ENCODE results near the gene EFNA5. TPM values are rescaled to one million over a fixed set of nuclear protein-coding genes. Genes with fewer than 3 reads are reported as not detected.

Gene EFNA5
- total and polyA plus RNA-seq, 2 experiments from 2014 or later = 7.5 to 10.1 TPM

DNA sequence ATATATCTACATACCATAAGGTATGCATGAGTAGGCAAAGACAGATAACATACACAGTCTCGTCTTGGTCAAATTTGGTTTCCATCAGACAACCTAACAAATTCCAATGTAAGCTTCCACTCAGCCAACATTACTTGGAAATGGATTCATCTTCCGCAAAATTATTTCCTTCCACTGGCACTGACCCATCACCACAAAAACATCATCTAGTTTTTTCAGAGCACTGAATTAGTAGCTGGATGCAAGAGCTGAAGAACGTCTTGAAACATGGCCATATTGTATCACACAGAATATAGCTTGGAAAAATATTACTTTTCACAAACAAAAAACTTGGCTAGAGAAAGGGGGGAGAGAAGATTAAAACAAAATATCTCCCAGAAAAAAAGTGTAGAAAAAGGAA, 73.5 kb downstream of the EFNA5 start:
- Mint-ChIP-seq H3K27me3 (ENCODE audit: insufficient read depth, low read depth, poor library complexity) (peaks cover 1% of the 10 kb centered on the region), H3K4me3 (no peak overlapping the region), H3K36me3 (ENCODE audit: low read depth) (no peaks in the 10 kb centered on the region), H3K4me1 (peaks cover 7% of the 10 kb centered on the region; the same call in 2 of the 3 replicates), H3K27ac (no peak overlapping the region), H3K9me3 (no peaks in the 10 kb centered on the region)
- no peaks in the 10 kb centered on the region for H3K9me2 ChIP-seq (ENCODE audit: insufficient read depth)
- H3K4me3 ChIP-seq = no peak overlapping the region
- TF ChIP-seq ZNF331 (CRISPR knock-in tag; IDR thresholded peaks at IDR 0.05; ENCODE audit: low read depth) (no peak), NANOG (IDR thresholded peaks at IDR 0.05; ENCODE audit: borderline replicate concordance) (no peak), EZH2phosphoT487 (IDR thresholded peaks at IDR 0.05; ENCODE audit: unreplicated experiment) (no peak)
- TF ChIP-seq, protein P1, sequence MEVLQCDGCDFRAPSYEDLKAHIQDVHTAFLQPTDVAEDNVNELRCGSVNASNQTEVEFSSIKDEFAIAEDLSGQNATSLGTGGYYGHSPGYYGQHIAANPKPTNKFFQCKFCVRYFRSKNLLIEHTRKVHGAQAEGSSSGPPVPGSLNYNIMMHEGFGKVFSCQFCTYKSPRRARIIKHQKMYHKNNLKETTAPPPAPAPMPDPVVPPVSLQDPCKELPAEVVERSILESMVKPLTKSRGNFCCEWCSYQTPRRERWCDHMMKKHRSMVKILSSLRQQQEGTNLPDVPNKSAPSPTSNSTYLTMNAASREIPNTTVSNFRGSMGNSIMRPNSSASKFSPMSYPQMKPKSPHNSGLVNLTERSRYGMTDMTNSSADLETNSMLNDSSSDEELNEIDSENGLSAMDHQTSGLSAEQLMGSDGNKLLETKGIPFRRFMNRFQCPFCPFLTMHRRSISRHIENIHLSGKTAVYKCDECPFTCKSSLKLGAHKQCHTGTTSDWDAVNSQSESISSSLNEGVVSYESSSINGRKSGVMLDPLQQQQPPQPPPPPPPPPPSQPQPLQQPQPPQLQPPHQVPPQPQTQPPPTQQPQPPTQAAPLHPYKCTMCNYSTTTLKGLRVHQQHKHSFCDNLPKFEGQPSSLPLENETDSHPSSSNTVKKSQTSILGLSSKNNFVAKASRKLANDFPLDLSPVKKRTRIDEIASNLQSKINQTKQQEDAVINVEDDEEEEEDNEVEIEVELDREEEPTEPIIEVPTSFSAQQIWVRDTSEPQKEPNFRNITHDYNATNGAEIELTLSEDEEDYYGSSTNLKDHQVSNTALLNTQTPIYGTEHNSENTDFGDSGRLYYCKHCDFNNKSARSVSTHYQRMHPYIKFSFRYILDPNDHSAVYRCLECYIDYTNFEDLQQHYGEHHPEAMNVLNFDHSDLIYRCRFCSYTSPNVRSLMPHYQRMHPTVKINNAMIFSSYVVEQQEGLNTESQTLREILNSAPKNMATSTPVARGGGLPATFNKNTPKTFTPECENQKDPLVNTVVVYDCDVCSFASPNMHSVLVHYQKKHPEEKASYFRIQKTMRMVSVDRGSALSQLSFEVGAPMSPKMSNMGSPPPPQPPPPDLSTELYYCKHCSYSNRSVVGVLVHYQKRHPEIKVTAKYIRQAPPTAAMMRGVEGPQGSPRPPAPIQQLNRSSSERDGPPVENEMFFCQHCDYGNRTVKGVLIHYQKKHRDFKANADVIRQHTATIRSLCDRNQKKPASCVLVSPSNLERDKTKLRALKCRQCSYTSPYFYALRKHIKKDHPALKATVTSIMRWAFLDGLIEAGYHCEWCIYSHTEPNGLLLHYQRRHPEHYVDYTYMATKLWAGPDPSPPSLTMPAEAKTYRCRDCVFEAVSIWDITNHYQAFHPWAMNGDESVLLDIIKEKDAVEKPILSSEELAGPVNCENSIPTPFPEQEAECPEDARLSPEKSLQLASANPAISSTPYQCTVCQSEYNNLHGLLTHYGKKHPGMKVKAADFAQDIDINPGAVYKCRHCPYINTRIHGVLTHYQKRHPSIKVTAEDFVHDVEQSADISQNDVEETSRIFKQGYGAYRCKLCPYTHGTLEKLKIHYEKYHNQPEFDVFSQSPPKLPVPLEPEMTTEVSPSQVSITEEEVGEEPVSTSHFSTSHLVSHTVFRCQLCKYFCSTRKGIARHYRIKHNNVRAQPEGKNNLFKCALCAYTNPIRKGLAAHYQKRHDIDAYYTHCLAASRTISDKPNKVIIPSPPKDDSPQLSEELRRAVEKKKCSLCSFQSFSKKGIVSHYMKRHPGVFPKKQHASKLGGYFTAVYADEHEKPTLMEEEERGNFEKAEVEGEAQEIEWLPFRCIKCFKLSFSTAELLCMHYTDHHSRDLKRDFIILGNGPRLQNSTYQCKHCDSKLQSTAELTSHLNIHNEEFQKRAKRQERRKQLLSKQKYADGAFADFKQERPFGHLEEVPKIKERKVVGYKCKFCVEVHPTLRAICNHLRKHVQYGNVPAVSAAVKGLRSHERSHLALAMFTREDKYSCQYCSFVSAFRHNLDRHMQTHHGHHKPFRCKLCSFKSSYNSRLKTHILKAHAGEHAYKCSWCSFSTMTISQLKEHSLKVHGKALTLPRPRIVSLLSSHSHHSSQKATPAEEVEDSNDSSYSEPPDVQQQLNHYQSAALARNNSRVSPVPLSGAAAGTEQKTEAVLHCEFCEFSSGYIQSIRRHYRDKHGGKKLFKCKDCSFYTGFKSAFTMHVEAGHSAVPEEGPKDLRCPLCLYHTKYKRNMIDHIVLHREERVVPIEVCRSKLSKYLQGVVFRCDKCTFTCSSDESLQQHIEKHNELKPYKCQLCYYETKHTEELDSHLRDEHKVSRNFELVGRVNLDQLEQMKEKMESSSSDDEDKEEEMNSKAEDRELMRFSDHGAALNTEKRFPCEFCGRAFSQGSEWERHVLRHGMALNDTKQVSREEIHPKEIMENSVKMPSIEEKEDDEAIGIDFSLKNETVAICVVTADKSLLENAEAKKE (CRISPR knock-in tag; IDR thresholded peaks at IDR 0.05) = no peak
- TF ChIP-seq, protein P2, sequence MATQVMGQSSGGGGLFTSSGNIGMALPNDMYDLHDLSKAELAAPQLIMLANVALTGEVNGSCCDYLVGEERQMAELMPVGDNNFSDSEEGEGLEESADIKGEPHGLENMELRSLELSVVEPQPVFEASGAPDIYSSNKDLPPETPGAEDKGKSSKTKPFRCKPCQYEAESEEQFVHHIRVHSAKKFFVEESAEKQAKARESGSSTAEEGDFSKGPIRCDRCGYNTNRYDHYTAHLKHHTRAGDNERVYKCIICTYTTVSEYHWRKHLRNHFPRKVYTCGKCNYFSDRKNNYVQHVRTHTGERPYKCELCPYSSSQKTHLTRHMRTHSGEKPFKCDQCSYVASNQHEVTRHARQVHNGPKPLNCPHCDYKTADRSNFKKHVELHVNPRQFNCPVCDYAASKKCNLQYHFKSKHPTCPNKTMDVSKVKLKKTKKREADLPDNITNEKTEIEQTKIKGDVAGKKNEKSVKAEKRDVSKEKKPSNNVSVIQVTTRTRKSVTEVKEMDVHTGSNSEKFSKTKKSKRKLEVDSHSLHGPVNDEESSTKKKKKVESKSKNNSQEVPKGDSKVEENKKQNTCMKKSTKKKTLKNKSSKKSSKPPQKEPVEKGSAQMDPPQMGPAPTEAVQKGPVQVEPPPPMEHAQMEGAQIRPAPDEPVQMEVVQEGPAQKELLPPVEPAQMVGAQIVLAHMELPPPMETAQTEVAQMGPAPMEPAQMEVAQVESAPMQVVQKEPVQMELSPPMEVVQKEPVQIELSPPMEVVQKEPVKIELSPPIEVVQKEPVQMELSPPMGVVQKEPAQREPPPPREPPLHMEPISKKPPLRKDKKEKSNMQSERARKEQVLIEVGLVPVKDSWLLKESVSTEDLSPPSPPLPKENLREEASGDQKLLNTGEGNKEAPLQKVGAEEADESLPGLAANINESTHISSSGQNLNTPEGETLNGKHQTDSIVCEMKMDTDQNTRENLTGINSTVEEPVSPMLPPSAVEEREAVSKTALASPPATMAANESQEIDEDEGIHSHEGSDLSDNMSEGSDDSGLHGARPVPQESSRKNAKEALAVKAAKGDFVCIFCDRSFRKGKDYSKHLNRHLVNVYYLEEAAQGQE (IDR thresholded peaks at IDR 0.05; ENCODE audit: unreplicated experiment) = no peak
- TF ChIP-seq, protein P3, sequence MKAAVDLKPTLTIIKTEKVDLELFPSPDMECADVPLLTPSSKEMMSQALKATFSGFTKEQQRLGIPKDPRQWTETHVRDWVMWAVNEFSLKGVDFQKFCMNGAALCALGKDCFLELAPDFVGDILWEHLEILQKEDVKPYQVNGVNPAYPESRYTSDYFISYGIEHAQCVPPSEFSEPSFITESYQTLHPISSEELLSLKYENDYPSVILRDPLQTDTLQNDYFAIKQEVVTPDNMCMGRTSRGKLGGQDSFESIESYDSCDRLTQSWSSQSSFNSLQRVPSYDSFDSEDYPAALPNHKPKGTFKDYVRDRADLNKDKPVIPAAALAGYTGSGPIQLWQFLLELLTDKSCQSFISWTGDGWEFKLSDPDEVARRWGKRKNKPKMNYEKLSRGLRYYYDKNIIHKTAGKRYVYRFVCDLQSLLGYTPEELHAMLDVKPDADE (IDR thresholded peaks at IDR 0.05) = no peak
- H3K79me2 ChIP-seq (replicated peaks; ENCODE audit: insufficient read depth) = peaks cover 6% of the 10 kb centered on the region
- H3K36me3 ChIP-seq (ENCODE audit: insufficient read depth) = no peaks in the 10 kb centered on the region
- ATAC-seq = no peak
- no peak for DNase-seq (ENCODE audit: low spot score)
- no peak overlapping the region for H3K4me2 ChIP-seq
- H3K27ac ChIP-seq (ENCODE audit: low read depth) = no peak overlapping the region
- no peaks in the 10 kb centered on the region for H3F3A ChIP-seq (replicated peaks; ENCODE audit: low read depth)
- H3K4me1 ChIP-seq (ENCODE audit: insufficient read depth) = no peaks in the 10 kb centered on the region
- no peaks in the 10 kb centered on the region for H4K20me1 ChIP-seq (replicated peaks; ENCODE audit: insufficient read depth)
- no peaks in the 10 kb centered on the region for H3K27me3 ChIP-seq (ENCODE audit: insufficient read depth)
- H2AFZ ChIP-seq = no peak overlapping the region
